Activated naive CD8-positive, alpha-beta T cell (primary cell): ENCODE data around the gene DIPK1A.

Experiments used
- H3K27ac Mint-ChIP-seq: one replicate; pipeline ENCODE4 v1.8.0; 2021; ENCODE audit warnings: mixed read lengths
- H3K27me3 Mint-ChIP-seq: one replicate; pipeline ENCODE4 v1.8.0; 2021; ENCODE audit warnings: mixed read lengths
- H3K36me3 Mint-ChIP-seq: one replicate; pipeline ENCODE4 v1.8.0; 2021; ENCODE audit warnings: mixed read lengths
- H3K4me1 Mint-ChIP-seq: one replicate; pipeline ENCODE4 v1.8.0; 2021; ENCODE audit warnings: low read depth, mixed read lengths
- H3K4me3 Mint-ChIP-seq: one replicate; pipeline ENCODE4 v1.8.0; 2021; ENCODE audit warnings: mild to moderate bottlenecking, mixed read lengths
- H3K9me3 Mint-ChIP-seq: one replicate; pipeline ENCODE4 v1.8.0; 2021; ENCODE audit warnings: low read depth, mixed read lengths

DIPK1A gene

DNA sequence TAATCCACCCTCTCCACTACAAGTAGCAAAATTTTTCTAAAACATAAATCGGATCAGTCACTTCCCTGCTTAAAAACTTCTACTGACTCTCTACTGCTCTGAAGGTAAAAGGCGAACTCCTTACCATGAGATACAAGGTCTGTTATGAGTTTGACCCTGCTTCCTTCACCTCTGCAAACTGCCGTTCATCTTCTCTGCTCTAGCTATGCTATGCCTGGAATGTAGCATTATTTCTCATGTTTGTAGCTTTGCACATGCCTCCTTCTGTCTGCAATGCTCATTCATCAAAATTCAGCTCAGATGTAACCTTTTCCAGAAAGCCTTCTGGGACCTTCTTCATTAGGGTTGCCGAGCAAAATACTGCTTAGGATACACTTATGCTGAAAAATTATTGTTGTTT, 98.7 kb downstream of the DIPK1A start:
- Mint-ChIP-seq H3K36me3 (no peaks in the 10 kb centered on the region), H3K27me3 (no peaks in the 10 kb centered on the region), H3K9me3 (no peaks in the 10 kb centered on the region), H3K4me3 (no peak overlapping the region), H3K27ac (no peak overlapping the region), H3K4me1 (peaks cover 10% of the 10 kb centered on the region)

DNA sequence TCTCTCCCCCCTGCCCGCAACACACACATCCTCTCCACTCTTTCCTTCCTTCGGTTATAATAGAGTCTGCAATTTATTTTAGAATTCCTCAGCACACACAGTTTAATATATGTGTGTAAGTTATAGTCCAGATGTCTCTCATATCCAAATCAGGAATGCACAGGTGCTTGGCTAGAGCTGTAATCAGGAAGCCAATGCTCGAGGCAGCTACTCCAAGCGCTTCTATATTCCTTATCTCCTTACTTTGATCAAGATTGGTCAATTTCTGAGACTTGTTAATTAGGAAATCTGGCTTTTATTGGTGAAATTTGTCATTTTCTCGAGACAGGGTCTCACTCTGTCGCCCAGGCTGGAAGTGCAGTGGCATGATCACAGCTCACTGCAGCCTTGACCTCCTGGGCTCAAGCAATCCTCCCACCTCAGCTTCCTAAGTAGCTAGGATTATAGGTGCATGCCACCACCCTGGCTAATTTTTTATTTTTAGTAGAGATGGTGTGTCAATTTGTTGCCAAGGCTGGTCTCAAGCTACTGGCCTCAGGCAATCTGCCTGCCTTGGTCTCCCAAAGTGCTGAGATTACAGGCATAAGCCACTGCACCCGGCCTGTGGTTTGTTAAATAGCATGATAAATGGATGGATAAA, 101.7 kb downstream of the DIPK1A start:
- H3K4me3 Mint-ChIP-seq = peak overlapping the region; percentile 71
- no peaks in the 10 kb centered on the region for H3K27me3 Mint-ChIP-seq
- H3K36me3 Mint-ChIP-seq = peaks cover 3% of the 10 kb centered on the region
- no peaks in the 10 kb centered on the region for H3K9me3 Mint-ChIP-seq
- H3K27ac Mint-ChIP-seq = peak overlapping the region; percentile 24
- peaks cover 13% of the 10 kb centered on the region for H3K4me1 Mint-ChIP-seq

DNA sequence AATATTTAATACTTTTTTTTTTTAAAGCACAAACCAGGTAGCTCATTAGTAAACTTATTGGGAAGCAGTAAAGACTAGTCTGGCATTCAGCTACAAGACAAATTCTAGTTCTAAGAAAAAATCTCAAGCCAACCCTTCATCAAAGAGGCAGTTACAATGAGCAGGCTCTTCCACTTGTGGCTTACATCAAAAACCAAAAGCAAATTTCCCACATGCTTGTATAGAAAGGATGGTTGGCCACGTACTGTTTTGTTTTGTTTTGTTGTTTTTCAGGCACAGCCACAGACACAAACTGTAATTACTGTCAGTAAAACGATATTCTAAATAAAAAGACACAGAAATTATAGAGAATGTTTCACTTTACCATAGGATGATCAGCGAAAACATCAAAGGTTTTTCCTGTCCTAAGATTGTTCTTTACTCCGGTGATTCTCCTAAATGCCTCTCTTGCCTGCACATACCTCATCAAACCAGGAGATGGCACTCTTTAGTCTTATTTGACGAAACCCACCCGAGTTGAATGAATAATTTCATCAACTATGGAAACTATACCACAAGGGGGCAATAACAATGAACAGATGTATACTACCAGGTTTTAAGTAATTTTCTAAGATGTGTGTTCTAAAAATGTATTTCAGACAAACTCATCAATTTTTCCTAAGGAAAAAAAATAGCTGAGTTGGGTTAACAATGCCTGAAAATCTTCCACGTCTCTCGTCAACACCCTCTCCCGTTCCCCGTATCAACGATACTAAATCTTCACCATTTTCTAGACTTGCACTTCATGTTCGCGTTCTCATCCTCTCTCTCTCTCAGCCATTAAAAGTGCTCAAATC, 102.5 kb downstream of the DIPK1A start:
- Mint-ChIP-seq H3K4me3 (peak overlapping the region; percentile 71), H3K4me1 (peaks cover 17% of the 10 kb centered on the region), H3K27ac (peak overlapping the region; percentile 24), H3K27me3 (no peaks in the 10 kb centered on the region), H3K36me3 (peaks cover 5% of the 10 kb centered on the region), H3K9me3 (no peaks in the 10 kb centered on the region)

DNA sequence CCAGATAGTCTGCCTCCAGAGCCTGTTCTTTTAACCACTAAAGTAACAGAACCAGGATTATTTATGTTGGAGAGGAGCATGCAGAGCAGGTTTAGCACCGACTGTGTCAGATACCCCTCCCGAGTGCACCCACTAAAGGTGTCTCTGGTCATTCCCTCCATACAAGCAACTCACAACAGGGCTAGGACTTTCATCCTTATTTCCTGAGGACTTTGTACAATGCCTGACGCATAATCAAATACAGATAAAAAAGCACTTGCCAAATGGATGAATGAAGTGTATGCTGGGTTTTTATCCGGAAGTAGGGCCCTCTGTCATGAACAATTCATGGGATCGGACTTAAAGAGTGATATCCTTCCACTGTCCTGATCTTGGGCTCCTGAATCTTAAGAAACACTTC, 103.4 kb downstream of the DIPK1A start:
- H3K9me3 Mint-ChIP-seq = no peaks in the 10 kb centered on the region
- H3K4me1 Mint-ChIP-seq = peaks cover 17% of the 10 kb centered on the region
- peaks cover 5% of the 10 kb centered on the region for H3K36me3 Mint-ChIP-seq
- H3K27me3 Mint-ChIP-seq = no peaks in the 10 kb centered on the region
- H3K27ac Mint-ChIP-seq = no peak overlapping the region
- H3K4me3 Mint-ChIP-seq = no peak overlapping the region

DNA sequence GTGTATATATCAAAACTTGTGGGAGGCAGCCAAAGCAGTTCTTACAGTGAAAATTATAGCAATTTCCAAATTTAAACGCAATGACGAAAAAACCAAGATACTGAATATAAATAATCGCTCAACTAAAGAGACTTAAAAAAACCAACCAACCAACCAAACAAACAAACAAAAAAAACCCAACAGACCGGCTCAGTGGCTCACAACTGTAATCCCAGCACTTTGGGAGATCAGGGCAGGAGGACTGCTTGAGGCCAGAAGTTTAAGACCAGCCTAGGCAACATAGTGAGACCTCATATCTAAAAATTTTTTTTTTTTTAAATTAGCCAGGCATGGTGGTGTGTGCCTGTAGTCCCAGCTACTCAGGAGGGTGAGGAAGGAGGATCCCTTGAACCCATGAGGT, 106.0 kb downstream of the DIPK1A start:
- Mint-ChIP-seq H3K9me3 (no peaks in the 10 kb centered on the region), H3K36me3 (peaks cover 7% of the 10 kb centered on the region), H3K27ac (no peak overlapping the region), H3K4me1 (peaks cover 29% of the 10 kb centered on the region), H3K4me3 (no peak overlapping the region), H3K27me3 (no peaks in the 10 kb centered on the region)

DNA sequence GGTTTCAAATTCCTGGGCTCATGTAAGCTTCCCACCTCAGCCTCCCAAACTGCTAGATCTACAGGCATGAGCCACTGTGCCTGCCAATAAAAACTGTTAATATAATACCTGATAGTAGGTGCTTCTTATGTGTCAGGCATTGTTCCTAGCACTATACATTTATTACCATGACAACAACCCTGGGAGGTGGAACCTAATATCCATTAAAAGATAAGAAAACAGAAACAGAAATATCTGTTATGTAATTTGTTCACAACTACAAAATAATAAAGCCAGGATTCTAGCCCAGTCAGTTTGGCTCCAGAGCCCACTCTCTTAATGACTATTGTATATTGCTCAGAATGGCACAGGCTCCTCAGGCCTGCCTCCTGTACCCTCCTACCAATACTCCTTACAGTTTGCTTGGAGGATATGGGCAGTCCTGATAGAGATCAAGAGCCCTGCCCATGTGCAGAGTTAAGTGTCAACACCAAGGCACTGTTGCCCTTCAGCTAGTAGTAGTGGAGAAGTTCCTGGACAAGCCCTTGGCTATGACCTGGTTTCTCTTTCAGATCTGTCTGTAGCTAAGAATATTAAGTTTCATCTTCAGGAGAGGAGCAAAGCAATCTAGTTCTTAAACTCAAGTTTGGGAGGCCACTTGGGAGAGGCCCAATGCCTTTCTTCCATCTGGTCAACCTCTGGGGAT, 107.0 kb downstream of the DIPK1A start:
- Mint-ChIP-seq H3K27ac (no peak overlapping the region), H3K4me1 (peaks cover 28% of the 10 kb centered on the region), H3K9me3 (no peaks in the 10 kb centered on the region), H3K27me3 (no peaks in the 10 kb centered on the region), H3K4me3 (no peak overlapping the region), H3K36me3 (peaks cover 7% of the 10 kb centered on the region)

DNA sequence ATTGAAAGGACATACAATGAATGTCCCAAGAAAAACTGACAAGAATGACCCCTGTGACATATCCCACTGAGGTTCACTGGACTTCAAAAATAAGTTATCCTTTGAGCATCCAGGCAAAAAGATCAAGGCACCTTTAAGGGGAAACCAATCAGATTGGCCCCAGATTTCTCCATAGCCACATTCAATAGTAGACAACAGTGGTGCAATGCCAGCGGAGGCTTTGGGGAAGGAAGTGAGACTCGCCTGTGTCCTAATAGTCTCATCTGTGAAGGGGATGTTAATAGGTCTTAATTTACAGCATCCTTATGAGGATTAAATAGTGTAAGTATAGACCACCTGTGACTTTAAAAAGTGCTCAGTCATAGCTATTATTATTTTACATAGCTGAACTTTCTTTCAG, 108.0 kb downstream of the DIPK1A start:
- H3K9me3 Mint-ChIP-seq = no peaks in the 10 kb centered on the region
- H3K27ac Mint-ChIP-seq = no peak overlapping the region
- H3K4me3 Mint-ChIP-seq = no peak overlapping the region
- peaks cover 20% of the 10 kb centered on the region for H3K4me1 Mint-ChIP-seq
- H3K27me3 Mint-ChIP-seq = no peaks in the 10 kb centered on the region
- H3K36me3 Mint-ChIP-seq = peaks cover 7% of the 10 kb centered on the region

DNA sequence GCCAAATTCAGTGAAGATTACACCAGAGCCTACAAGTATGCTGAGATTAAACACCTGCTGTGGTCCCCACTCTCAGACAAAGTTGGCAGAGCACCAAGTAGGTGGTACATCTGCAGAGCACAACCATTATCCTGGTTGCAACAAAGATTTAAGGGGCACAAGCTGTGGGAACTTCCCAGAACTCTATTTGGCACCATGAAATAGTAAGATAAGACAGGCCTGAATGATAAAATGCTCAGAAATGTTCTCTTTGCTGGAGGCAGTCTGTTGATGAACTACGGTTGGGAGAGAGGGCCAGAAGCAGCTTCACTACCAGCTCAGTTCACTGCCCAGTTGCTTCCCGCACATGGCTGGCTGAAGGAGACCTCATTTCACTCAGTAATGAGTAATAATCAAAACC, 109.5 kb downstream of the DIPK1A start:
- Mint-ChIP-seq H3K27ac (peak overlapping the region; percentile 82), H3K4me3 (peak overlapping the region; percentile 7), H3K36me3 (peaks cover 7% of the 10 kb centered on the region), H3K4me1 (peaks cover 20% of the 10 kb centered on the region), H3K27me3 (no peaks in the 10 kb centered on the region), H3K9me3 (no peaks in the 10 kb centered on the region)

DNA sequence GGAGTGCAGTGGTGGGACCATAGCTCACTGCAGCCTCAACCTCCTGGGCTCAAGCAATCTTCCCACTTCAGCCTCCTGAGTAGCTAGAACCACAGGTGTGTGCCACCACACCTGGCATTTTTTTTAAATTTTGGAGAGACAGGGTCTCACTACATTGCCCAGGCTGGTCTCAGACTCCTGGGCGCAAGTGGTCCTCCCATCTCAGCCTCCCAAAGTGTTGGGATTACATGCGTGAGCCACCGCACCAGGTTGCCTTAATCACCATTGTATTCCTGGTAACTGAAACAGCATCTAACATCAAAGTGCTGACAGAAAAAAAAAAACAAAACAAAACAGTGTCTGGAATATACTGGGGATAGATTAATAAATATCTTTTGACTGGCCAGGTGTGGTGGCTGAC, 111.2 kb downstream of the DIPK1A start:
- no peaks in the 10 kb centered on the region for H3K9me3 Mint-ChIP-seq
- H3K27me3 Mint-ChIP-seq = no peaks in the 10 kb centered on the region
- peaks cover 7% of the 10 kb centered on the region for H3K36me3 Mint-ChIP-seq
- peaks cover 20% of the 10 kb centered on the region for H3K4me1 Mint-ChIP-seq
- H3K27ac Mint-ChIP-seq = no peak overlapping the region
- no peak overlapping the region for H3K4me3 Mint-ChIP-seq

DNA sequence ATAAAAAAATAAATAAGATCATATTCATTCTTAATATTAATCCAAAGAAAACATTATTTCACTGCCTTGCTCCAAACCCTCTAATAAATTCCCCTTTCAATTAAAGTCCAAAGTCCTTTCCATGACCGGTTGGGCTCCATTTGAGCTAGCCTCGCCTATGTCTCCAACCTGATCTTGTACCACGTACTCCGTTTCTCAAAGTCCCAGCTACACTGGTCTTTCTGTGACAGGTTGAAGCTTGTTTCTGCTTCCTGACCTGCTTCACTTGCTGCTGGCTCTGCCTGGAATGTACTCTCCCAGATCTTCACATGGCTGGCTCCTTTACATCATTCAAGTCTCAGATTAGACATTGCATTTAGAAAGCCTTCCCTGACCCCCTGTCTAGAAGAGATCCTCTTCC, 113.1 kb downstream of the DIPK1A start:
- Mint-ChIP-seq H3K27me3 (no peaks in the 10 kb centered on the region), H3K9me3 (no peaks in the 10 kb centered on the region)

DNA sequence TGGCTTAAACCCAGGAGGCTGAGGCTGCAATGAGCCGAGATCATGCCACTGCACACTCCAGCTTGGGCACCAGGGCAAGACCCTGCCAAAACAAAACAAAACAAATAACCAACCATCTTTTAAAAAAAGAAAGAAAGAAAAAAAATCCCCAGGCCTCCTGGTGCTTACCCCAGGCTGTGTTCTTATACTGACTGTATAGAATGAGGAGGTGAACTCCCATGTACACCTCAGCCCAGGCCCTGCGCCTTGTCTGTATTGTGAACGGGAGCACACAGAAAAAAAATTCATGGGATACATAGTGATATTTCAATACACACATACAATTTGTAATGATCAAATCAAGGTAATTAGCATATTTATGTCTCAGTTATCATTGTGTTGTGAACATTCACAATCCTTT, 115.4 kb downstream of the DIPK1A start:
- Mint-ChIP-seq H3K27ac (no peak overlapping the region), H3K27me3 (no peaks in the 10 kb centered on the region), H3K4me3 (no peak overlapping the region), H3K9me3 (no peaks in the 10 kb centered on the region), H3K4me1 (peaks cover 8% of the 10 kb centered on the region), H3K36me3 (peaks cover 16% of the 10 kb centered on the region)

More for the DNA sequence above, 113.1 kb downstream of the DIPK1A start:
- Mint-ChIP-seq H3K4me1 (peaks cover 13% of the 10 kb centered on the region), H3K36me3 (peaks cover 8% of the 10 kb centered on the region), H3K4me3 (no peak overlapping the region), H3K27ac (peak overlapping the region; percentile 4)

DNA sequence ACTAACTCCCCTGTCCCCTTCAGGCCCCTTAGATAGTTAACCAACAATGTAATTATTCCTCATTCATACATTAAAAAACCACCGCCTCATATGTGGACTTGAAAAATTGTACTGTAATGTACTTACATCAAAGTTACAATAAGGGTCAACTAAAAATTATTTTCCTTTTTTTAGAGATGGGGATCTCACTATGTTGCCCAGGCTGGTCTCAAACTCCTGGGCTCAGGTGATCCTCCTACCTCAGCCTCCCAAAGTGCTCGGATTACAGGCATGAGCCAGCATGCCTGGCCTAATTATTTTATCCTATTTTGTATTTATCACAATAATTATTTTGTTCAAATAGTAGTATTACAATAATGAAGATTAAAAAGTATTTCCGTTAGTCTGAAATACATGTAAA, 116.8 kb downstream of the DIPK1A start:
- H3K27me3 Mint-ChIP-seq = no peaks in the 10 kb centered on the region
- peak overlapping the region; percentile 5 for H3K27ac Mint-ChIP-seq
- H3K9me3 Mint-ChIP-seq = no peaks in the 10 kb centered on the region
- H3K4me3 Mint-ChIP-seq = no peak overlapping the region
- peaks cover 18% of the 10 kb centered on the region for H3K4me1 Mint-ChIP-seq
- peaks cover 21% of the 10 kb centered on the region for H3K36me3 Mint-ChIP-seq

DNA sequence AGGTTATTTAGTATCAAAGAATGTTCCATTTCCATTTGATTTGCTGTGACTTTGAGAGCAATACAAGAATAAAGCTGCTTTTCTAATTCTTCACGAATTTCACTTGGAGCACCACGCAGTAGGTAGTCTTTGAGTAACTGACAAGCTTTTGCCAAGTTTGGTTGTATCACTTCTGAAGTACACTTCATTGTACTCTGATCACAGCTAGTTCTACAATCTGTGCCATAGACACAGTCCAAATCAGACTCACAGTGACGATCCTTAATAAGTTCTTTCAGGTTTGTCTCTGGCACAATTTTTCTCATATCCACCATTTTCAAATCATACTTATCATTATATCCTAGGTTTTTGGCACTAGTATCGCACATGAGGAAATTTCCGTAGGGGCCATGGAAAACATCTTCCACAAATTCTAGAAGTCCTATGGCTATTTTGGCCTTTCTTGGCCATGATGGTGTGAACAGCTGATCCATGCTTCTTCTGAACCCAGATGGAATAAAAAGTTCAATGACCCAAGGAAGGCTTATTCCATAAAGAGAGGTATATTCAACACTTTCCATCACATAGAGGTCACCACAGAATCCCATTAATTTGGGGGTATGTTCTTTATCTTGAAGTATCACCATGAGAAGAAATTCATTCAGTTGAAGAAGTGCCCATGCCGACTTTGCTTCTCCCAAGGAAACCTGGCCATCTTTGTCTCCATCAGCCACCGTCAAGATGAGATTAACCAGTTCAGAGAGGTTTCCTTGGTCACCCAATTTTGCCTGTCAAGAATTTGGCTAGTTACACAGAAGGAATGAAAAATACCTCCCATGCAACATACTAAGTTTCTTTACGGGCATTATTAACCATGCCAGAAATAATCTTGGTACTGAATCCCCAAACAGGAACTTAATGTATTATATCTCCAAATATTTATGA, 117.6 kb downstream of the DIPK1A start:
- no peaks in the 10 kb centered on the region for H3K27me3 Mint-ChIP-seq
- peaks cover 23% of the 10 kb centered on the region for H3K36me3 Mint-ChIP-seq
- peaks cover 26% of the 10 kb centered on the region for H3K4me1 Mint-ChIP-seq
- H3K4me3 Mint-ChIP-seq = no peak overlapping the region
- no peaks in the 10 kb centered on the region for H3K9me3 Mint-ChIP-seq
- peak overlapping the region; percentile 18 for H3K27ac Mint-ChIP-seq

DNA sequence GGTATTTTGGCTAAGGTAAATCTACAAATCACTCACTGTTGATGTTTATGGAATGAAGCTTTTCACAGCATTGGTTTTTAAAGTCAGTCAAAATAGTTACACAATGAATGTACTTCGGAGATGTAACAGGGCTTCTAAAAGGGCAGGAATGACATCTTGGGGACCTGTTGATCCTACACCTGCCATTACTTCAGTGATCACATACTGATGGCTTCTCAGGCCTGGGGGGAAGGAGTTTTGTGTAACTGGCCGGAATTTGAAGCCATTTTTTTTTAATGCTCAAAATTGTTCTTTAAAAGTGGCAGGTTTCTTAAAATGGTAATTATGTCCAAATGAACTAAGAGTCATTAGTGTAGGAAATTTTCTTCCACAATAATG, 118.2 kb downstream of the DIPK1A start:
- Mint-ChIP-seq H3K4me3 (no peak overlapping the region), H3K4me1 (peaks cover 32% of the 10 kb centered on the region), H3K9me3 (no peaks in the 10 kb centered on the region), H3K27me3 (no peaks in the 10 kb centered on the region), H3K27ac (peak overlapping the region; percentile 34), H3K36me3 (peaks cover 28% of the 10 kb centered on the region)
